SK-N-SH treated with all-trans-retinoic acid at 6 μM for 48 hours (cell line): Measurements from ENCODE around the gene SPOPL.

ENCODE experiments used
- ARNTL ChIP-seq: fragments of 450-650 bp; formaldehyde crosslinking; IDR thresholded peaks from 2 replicates; pipeline ENCODE4 v1.5.0; 2020; ENCODE audit warnings: low read depth, mild to moderate bottlenecking, moderate library complexity, borderline replicate concordance
- PATZ1 ChIP-seq: fragments of 250-450 bp; sonication (Bioruptor Pico); IDR thresholded peaks from 2 replicates; pipeline ENCODE4 v1.8.0; 2020; ENCODE audit warnings: mild to moderate bottlenecking, moderate library complexity, borderline replicate concordance
- PPARA ChIP-seq: fragments of 250-450 bp; sonication (Bioruptor Pico); IDR thresholded peaks from 2 replicates; pipeline ENCODE4 v1.5.0; 2020; ENCODE audit warnings: mild to moderate bottlenecking, borderline replicate concordance
- SNAI2 ChIP-seq: fragments of 250-450 bp; sonication (Bioruptor Pico); IDR thresholded peaks from 2 replicates; pipeline ENCODE4 v1.5.0; 2020; ENCODE audit warnings: mild to moderate bottlenecking, moderate library complexity
- TCF4 ChIP-seq: fragments of 250-450 bp; sonication (Bioruptor Pico); IDR thresholded peaks from 2 replicates; pipeline ENCODE4 v1.8.0; 2021; ENCODE audit warnings: mild to moderate bottlenecking, moderate library complexity, borderline replicate concordance
- TOX ChIP-seq: fragments of 250-450 bp; sonication (Bioruptor Pico); IDR thresholded peaks from 2 replicates; pipeline ENCODE4 v1.8.0; 2021; ENCODE audit warnings: mild to moderate bottlenecking, moderate library complexity, borderline replicate concordance
- TSHZ2 ChIP-seq: fragments of 250-450 bp; sonication (Bioruptor Pico); IDR thresholded peaks from 2 replicates; pipeline ENCODE4 v1.5.0; 2020; ENCODE audit warnings: mild to moderate bottlenecking, moderate library complexity
- ZFP30 ChIP-seq: fragments of 450-650 bp; formaldehyde crosslinking; IDR thresholded peaks from 2 replicates; pipeline ENCODE4 v1.5.0; 2022; ENCODE audit warnings: mild to moderate bottlenecking, moderate library complexity
- TF ChIP-seq, protein P1 (sequence below): fragments of 250-450 bp; sonication (Bioruptor Pico); IDR thresholded peaks from 2 replicates; pipeline ENCODE4 v1.5.1; 2020; ENCODE audit warnings: low read depth, mild to moderate bottlenecking, moderate library complexity

DNA sequence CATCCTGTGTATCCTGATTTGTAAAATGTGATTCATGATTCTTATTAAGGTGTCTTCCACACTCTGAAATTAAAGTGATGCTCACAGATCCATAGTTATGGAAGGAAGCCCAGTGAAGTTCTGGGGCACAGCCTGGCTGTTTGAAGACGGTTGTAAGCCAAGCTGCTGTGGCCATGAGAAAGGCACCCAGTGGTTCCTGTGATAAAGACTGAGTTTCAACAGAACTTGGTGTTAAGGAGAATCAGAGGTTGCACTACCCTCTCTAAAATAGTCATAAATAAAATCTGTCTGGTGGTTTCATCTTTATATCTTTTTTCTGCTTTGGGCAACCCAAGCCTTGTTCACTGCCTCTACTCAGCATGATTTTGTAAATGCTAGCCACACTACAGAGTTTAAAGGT is 32.2 kb upstream of the SPOPL start:
- TF ChIP-seq ZFP30 (CRISPR knock-in tag) (no peak), TOX (CRISPR knock-in tag) (no peak), PPARA (CRISPR knock-in tag) (no peak), PATZ1 (CRISPR knock-in tag) (no peak), SNAI2 (CRISPR knock-in tag) (no peak), TCF4 (CRISPR knock-in tag) (no peak), ARNTL (no peak), TSHZ2 (CRISPR knock-in tag) (no peak)
- TF ChIP-seq, protein P1, sequence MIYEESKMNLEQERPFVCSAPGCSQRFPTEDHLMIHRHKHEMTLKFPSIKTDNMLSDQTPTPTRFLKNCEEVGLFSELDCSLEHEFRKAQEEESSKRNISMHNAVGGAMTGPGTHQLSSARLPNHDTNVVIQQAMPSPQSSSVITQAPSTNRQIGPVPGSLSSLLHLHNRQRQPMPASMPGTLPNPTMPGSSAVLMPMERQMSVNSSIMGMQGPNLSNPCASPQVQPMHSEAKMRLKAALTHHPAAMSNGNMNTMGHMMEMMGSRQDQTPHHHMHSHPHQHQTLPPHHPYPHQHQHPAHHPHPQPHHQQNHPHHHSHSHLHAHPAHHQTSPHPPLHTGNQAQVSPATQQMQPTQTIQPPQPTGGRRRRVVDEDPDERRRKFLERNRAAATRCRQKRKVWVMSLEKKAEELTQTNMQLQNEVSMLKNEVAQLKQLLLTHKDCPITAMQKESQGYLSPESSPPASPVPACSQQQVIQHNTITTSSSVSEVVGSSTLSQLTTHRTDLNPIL (CRISPR knock-in tag): no peak
